ENCODE data around the gene HOXA3.

HOXA3 gene

GRCh38 chr7:27139334-27140125 is 12.9 kb downstream of the HOXA3 start:
- Histone ChIP-seq H3K4me3 (ENCODE audit: low read length) (no peak overlapping the region), H3K9me3 (ENCODE audit: control insufficient read depth, insufficient read depth, low read length) (no peaks in the 10 kb centered on the region), H3K27me3 (ENCODE audit: control insufficient read depth, insufficient read depth, low read length) (peaks cover 97% of the 10 kb centered on the region), H3K4me1 (ENCODE audit: control insufficient read depth, insufficient read depth, low read length) (no peaks in the 10 kb centered on the region; the same call in 1 of the 2 replicates), H3K36me3 (ENCODE audit: control insufficient read depth, insufficient read depth, low read length) (no peaks in the 10 kb centered on the region), H3K27ac (ENCODE audit: low read length) (no peak overlapping the region)
- DNase-seq (ENCODE audit: low read depth, low spot score) = no peak
- no CpG with 5 or more reads among the region's 53 CpGs for WGBS (ENCODE audit: insufficient coverage, insufficient read length)

- Histone ChIP-seq H3K36me3 (ENCODE audit: control insufficient read depth, insufficient read depth, low read length) (no peaks in the 10 kb centered on the region), H3K4me1 (ENCODE audit: control insufficient read depth, insufficient read depth, low read length) (no peaks in the 10 kb centered on the region; the same call in 1 of the 2 replicates), H3K9me3 (ENCODE audit: control insufficient read depth, insufficient read depth, low read length) (no peaks in the 10 kb centered on the region), H3K27ac (ENCODE audit: low read length) (no peak overlapping the region), H3K27me3 (ENCODE audit: control insufficient read depth, insufficient read depth, low read length) (peaks cover 97% of the 10 kb centered on the region), H3K4me3 (ENCODE audit: low read length) (no peak overlapping the region)
- DNase-seq (ENCODE audit: low read depth, low spot score) = no peak
- no CpG with 5 or more reads among the region's 11 CpGs for WGBS (ENCODE audit: insufficient coverage, insufficient read length)
Measured at GRCh38 chr7:27138985-27139333, 13.4 kb downstream of the HOXA3 start.

DNA sequence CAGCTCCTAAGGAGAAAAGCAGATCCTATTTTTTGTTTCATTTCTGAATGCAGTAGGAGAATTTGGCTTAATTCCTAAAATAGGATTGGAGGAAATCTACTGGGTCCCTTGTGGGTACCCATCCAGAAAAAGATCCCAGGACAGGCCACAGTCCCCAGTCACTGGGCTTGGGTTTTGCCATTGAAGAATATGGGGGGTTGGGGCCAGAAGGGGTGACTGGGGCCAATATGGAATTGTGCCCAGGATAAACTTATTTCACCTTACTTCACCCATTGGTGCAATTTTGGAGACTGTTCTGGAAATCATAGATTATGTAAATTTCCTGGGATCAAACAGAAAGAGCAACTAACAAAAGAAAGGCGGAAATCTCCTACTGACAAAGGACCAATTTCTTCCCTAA is 13.9 kb downstream of the HOXA3 start:
- H3K9me3 ChIP-seq (ENCODE audit: control insufficient read depth, insufficient read depth, low read length) = no peaks in the 10 kb centered on the region
- no peak overlapping the region for H3K4me3 ChIP-seq (ENCODE audit: low read length)
- no CpG with 5 or more reads among the region's 1 CpG for WGBS (ENCODE audit: insufficient coverage, insufficient read length)
- no peak overlapping the region for H3K27ac ChIP-seq (ENCODE audit: low read length)
- no peaks in the 10 kb centered on the region; the same call in 1 of the 2 replicates for H3K4me1 ChIP-seq (ENCODE audit: control insufficient read depth, insufficient read depth, low read length)
- no peaks in the 10 kb centered on the region for H3K36me3 ChIP-seq (ENCODE audit: control insufficient read depth, insufficient read depth, low read length)
- no peak for DNase-seq (ENCODE audit: low read depth, low spot score)
- H3K27me3 ChIP-seq (ENCODE audit: control insufficient read depth, insufficient read depth, low read length) = peaks cover 98% of the 10 kb centered on the region

GRCh38 chr7:27137640-27138315 is 14.6 kb downstream of the HOXA3 start:
- H3K27me3 ChIP-seq (ENCODE audit: control insufficient read depth, insufficient read depth, low read length) = peaks cover 98% of the 10 kb centered on the region

GRCh38 chr7:27134392-27134791 is 18.0 kb downstream of the HOXA3 start:
- Histone ChIP-seq H3K27me3 (ENCODE audit: control insufficient read depth, insufficient read depth, low read length) (peaks cover 94% of the 10 kb centered on the region), H3K9me3 (ENCODE audit: control insufficient read depth, insufficient read depth, low read length) (no peaks in the 10 kb centered on the region), H3K4me3 (ENCODE audit: low read length) (no peak overlapping the region), H3K27ac (ENCODE audit: low read length) (no peak overlapping the region), H3K36me3 (ENCODE audit: control insufficient read depth, insufficient read depth, low read length) (no peaks in the 10 kb centered on the region; the same call in 1 of the 2 replicates), H3K4me1 (ENCODE audit: control insufficient read depth, insufficient read depth, low read length) (no peaks in the 10 kb centered on the region)
- no CpG with 5 or more reads among the region's 2 CpGs for WGBS (ENCODE audit: insufficient coverage, insufficient read length)
- no peak for DNase-seq (ENCODE audit: low read depth, low spot score)

More at GRCh38 chr7:27137640-27138315, 14.6 kb downstream of the HOXA3 start:
- H3K9me3 ChIP-seq (ENCODE audit: control insufficient read depth, insufficient read depth, low read length) = no peaks in the 10 kb centered on the region
- H3K36me3 ChIP-seq (ENCODE audit: control insufficient read depth, insufficient read depth, low read length) = no peaks in the 10 kb centered on the region
- no peaks in the 10 kb centered on the region; the same call in 1 of the 2 replicates for H3K4me1 ChIP-seq (ENCODE audit: control insufficient read depth, insufficient read depth, low read length)
- no peak for DNase-seq (ENCODE audit: low read depth, low spot score)
- WGBS (ENCODE audit: insufficient coverage, insufficient read length) = no CpG with 5 or more reads among the region's 2 CpGs
- H3K4me3 ChIP-seq (ENCODE audit: low read length) = no peak overlapping the region
- H3K27ac ChIP-seq (ENCODE audit: low read length) = no peak overlapping the region

- DNase-seq (ENCODE audit: low read depth, low spot score) = no peak
- H3K4me3 ChIP-seq (ENCODE audit: low read length) = no peak overlapping the region
- no peak overlapping the region for H3K27ac ChIP-seq (ENCODE audit: low read length)
- no peaks in the 10 kb centered on the region for H3K4me1 ChIP-seq (ENCODE audit: control insufficient read depth, insufficient read depth, low read length)
- H3K36me3 ChIP-seq (ENCODE audit: control insufficient read depth, insufficient read depth, low read length) = no peaks in the 10 kb centered on the region; the same call in 1 of the 2 replicates
- H3K9me3 ChIP-seq (ENCODE audit: control insufficient read depth, insufficient read depth, low read length) = no peaks in the 10 kb centered on the region
- no CpG with 5 or more reads among the region's 18 CpGs for WGBS (ENCODE audit: insufficient coverage, insufficient read length)
- peaks cover 94% of the 10 kb centered on the region for H3K27me3 ChIP-seq (ENCODE audit: control insufficient read depth, insufficient read depth, low read length)
Measured at GRCh38 chr7:27133409-27134231, 18.8 kb downstream of the HOXA3 start.

DNA sequence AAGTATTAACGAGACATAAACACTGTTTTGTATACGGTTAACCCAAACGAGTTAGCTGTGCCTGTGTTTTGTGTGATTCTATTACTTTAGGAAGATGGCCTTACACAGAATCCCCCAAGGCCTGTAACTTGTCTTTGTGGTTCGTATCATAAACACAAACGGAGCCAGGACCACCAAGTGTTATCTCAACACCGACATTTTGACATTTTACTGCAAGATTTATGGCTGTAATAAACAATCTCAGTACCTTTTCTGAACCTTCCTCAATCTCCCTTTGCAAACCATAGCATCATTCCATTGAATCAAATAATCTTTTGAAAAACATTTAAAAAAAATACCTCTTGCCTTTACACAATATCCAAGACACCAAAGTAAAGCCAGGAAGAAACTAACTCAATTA is 19.4 kb downstream of the HOXA3 start:
- no peak overlapping the region for H3K4me3 ChIP-seq (ENCODE audit: low read length)
- no peaks in the 10 kb centered on the region for H3K9me3 ChIP-seq (ENCODE audit: control insufficient read depth, insufficient read depth, low read length)
- no peaks in the 10 kb centered on the region for H3K4me1 ChIP-seq (ENCODE audit: control insufficient read depth, insufficient read depth, low read length)
- no CpG with 5 or more reads among the region's 6 CpGs for WGBS (ENCODE audit: insufficient coverage, insufficient read length)
- H3K36me3 ChIP-seq (ENCODE audit: control insufficient read depth, insufficient read depth, low read length) = no peaks in the 10 kb centered on the region; the same call in 1 of the 2 replicates
- peaks cover 95% of the 10 kb centered on the region for H3K27me3 ChIP-seq (ENCODE audit: control insufficient read depth, insufficient read depth, low read length)
- DNase-seq (ENCODE audit: low read depth, low spot score) = no peak
- H3K27ac ChIP-seq (ENCODE audit: low read length) = no peak overlapping the region

GRCh38 chr7:27132214-27132613 is 20.2 kb downstream of the HOXA3 start:
- H3K4me3 ChIP-seq (ENCODE audit: low read length) = no peak overlapping the region
- no peak for DNase-seq (ENCODE audit: low read depth, low spot score)
- H3K4me1 ChIP-seq (ENCODE audit: control insufficient read depth, insufficient read depth, low read length) = no peaks in the 10 kb centered on the region
- H3K36me3 ChIP-seq (ENCODE audit: control insufficient read depth, insufficient read depth, low read length) = no peaks in the 10 kb centered on the region; the same call in 1 of the 2 replicates
- WGBS (ENCODE audit: insufficient coverage, insufficient read length) = no CpG with 5 or more reads among the region's 2 CpGs
- H3K27ac ChIP-seq (ENCODE audit: low read length) = no peak overlapping the region
- peaks cover 95% of the 10 kb centered on the region for H3K27me3 ChIP-seq (ENCODE audit: control insufficient read depth, insufficient read depth, low read length)
- H3K9me3 ChIP-seq (ENCODE audit: control insufficient read depth, insufficient read depth, low read length) = no peaks in the 10 kb centered on the region

DNA sequence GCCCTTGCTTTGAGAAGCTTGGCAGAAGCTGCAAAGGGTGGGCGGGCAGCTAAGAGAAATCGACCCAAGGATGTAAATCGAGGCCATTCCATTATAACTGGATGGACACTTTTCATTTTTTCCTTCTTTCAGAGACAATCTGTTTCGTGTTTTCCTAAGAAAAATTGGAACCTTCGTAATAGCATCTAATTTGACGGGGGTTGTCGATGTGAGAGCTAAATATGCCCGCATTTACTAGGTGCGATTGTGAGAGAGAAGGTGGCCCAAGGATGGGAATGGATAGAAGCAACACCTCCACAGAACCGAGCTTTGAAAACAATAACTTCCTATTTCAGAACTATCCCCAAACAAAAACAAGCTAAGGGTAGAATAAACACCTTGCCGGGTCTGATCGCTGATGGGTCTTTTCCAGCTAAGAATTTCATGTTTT is 21.0 kb downstream of the HOXA3 start:
- no peak overlapping the region for H3K4me3 ChIP-seq (ENCODE audit: low read length)
- no peak overlapping the region for H3K27ac ChIP-seq (ENCODE audit: low read length)
- H3K27me3 ChIP-seq (ENCODE audit: control insufficient read depth, insufficient read depth, low read length) = peaks cover 95% of the 10 kb centered on the region
- WGBS (ENCODE audit: insufficient coverage, insufficient read length) = no CpG with 5 or more reads among the region's 12 CpGs
- H3K9me3 ChIP-seq (ENCODE audit: control insufficient read depth, insufficient read depth, low read length) = no peaks in the 10 kb centered on the region
- no peak for DNase-seq (ENCODE audit: low read depth, low spot score)
- no peaks in the 10 kb centered on the region; the same call in 1 of the 2 replicates for H3K36me3 ChIP-seq (ENCODE audit: control insufficient read depth, insufficient read depth, low read length)
- H3K4me1 ChIP-seq (ENCODE audit: control insufficient read depth, insufficient read depth, low read length) = no peaks in the 10 kb centered on the region

Data from iPS DF 6.9 (cell line).